Measurements from ENCODE around the gene KLF4. TPM values are rescaled to one million over a fixed set of nuclear protein-coding genes. Genes with fewer than 3 reads are reported as not detected.

KLF4 gene
- total and polyA plus RNA-seq, 2 of the 13 experiments (the other 11 are each of a cell fraction or from before 2014, with no cell fraction given): 0.20 to 0.37 TPM

DNA sequence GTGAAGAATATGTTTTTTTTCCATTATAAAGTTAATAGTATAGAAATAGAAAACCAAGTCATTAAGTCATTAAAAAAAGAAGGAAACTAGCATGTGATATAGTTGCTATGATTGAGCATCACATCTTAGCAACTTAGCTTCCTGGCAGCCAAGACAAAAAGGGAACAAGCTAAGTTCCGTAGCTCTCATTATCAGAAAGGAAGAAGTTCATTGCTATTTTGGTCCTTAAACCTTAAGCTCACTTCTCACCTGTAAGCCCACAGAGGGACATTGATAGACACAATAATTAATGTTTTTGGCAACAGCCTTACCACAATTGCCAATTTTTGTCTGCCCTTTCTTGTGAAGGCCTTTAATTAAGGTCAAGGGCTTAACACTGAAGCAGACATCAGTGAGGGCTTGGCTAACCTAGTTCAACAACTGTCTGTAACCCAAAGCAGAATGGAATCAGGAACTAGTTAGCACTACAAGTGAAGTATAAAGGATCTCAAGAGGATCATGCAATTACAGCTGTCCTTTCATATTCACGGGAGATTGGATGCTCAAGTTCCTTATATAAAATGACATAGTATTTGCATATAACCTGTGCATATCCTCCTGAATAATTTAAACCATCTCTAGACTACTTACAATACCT is 24.0 kb upstream of the KLF4 start:
- Histone ChIP-seq H3K36me3 (replicated peaks in 1 of 2; ENCODE audit: control insufficient read depth in 1 of 2, insufficient read depth in 2 of 2, low read length in 2 of 2) (no peaks in the 10 kb centered on the region), H3K79me2 (ENCODE audit: insufficient read depth, low read length) (no peaks in the 10 kb centered on the region), H3K4me2 (ENCODE audit: low read depth, low read length) (no peak overlapping the region), H3K9me3 (ENCODE audit: low read length) (no peaks in the 10 kb centered on the region), H3K27ac (ENCODE audit: extremely low read length, insufficient read depth, low read length) (no peak overlapping the region), H3K4me3 (replicated peaks in 1 of 3; ENCODE audit: insufficient read depth in 1 of 3, low read depth in 2 of 3, low read length in 3 of 3) (no peak overlapping the region), H3K9ac (ENCODE audit: insufficient read depth, low read depth, low read length) (no peak overlapping the region), H3K27me3 (ENCODE audit: control insufficient read depth in 1 of 2, insufficient read depth in 2 of 2, low read length in 2 of 2) (no peaks in the 10 kb centered on the region), H2AFZ (ENCODE audit: low read length) (no peak overlapping the region), H3K4me1 (ENCODE audit: insufficient read depth, low read length) (no peaks in the 10 kb centered on the region), H4K20me1 (ENCODE audit: insufficient read depth, low read length) (no peaks in the 10 kb centered on the region)
- in situ Hi-C loops (cut with HindIII; ENCODE audit: extremely low pct_ligation_motif_present, low pct_unique_long_range_greater_than_20kb) (no loop called here), intact Hi-C loops (cut with micrococcal nuclease; ENCODE audit: unreplicated experiment) (no loop called here)
- ChIA-PET POLR2A (no interaction called here), CTCF (ENCODE audit: low intra/inter-chr PET ratio, low total read pairs) (no interaction called here)
- no TSS peak for BruUV-seq (replicated peaks)
- FAIRE-seq (no peak), DNase-seq (ENCODE audit: low spot score) (no peak), ATAC-seq (no peak)
- TF ChIP-seq, protein P1, sequence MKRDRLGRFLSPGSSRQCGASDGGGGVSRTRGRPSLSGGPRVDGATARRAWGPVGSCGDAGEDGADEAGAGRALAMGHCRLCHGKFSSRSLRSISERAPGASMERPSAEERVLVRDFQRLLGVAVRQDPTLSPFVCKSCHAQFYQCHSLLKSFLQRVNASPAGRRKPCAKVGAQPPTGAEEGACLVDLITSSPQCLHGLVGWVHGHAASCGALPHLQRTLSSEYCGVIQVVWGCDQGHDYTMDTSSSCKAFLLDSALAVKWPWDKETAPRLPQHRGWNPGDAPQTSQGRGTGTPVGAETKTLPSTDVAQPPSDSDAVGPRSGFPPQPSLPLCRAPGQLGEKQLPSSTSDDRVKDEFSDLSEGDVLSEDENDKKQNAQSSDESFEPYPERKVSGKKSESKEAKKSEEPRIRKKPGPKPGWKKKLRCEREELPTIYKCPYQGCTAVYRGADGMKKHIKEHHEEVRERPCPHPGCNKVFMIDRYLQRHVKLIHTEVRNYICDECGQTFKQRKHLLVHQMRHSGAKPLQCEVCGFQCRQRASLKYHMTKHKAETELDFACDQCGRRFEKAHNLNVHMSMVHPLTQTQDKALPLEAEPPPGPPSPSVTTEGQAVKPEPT (CRISPR knock-in tag; IDR thresholded peaks at IDR 0.05; ENCODE audit: low read depth): no peak
- TF ChIP-seq, protein P2, sequence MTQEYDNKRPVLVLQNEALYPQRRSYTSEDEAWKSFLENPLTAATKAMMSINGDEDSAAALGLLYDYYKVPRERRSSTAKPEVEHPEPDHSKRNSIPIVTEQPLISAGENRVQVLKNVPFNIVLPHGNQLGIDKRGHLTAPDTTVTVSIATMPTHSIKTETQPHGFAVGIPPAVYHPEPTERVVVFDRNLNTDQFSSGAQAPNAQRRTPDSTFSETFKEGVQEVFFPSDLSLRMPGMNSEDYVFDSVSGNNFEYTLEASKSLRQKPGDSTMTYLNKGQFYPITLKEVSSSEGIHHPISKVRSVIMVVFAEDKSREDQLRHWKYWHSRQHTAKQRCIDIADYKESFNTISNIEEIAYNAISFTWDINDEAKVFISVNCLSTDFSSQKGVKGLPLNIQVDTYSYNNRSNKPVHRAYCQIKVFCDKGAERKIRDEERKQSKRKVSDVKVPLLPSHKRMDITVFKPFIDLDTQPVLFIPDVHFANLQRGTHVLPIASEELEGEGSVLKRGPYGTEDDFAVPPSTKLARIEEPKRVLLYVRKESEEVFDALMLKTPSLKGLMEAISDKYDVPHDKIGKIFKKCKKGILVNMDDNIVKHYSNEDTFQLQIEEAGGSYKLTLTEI (CRISPR knock-in tag; conservative IDR thresholded peaks at IDR 0.05): no peak
- no peak for TF ChIP-seq ZKSCAN1 (IDR thresholded peaks at IDR 0.05; ENCODE audit: low read length)
- TF ChIP-seq NFKBIZ (CRISPR knock-in tag; IDR thresholded peaks at IDR 0.05): no peak
- TF ChIP-seq ARNT (IDR thresholded peaks at IDR 0.05): no peak
- TF ChIP-seq SNRNP70 (IDR thresholded peaks at IDR 0.05; ENCODE audit: low read depth, low read length): no peak
- no peak for TF ChIP-seq YEATS2 (CRISPR knock-in tag; IDR thresholded peaks at IDR 0.05; ENCODE audit: borderline replicate concordance)
- TF ChIP-seq, protein P3, sequence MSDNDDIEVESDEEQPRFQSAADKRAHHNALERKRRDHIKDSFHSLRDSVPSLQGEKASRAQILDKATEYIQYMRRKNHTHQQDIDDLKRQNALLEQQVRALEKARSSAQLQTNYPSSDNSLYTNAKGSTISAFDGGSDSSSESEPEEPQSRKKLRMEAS (IDR thresholded peaks at IDR 0.05): no peak
- TF ChIP-seq ZFP90 (CRISPR knock-in tag; IDR thresholded peaks at IDR 0.05; ENCODE audit: borderline replicate concordance): no peak
- TF ChIP-seq HCFC1 (IDR thresholded peaks at IDR 0.05; ENCODE audit: low read depth, low read length): no peak
- no peak for TF ChIP-seq ZNF180 (CRISPR knock-in tag; IDR thresholded peaks at IDR 0.05; ENCODE audit: borderline replicate concordance, low read depth)
- TF ChIP-seq EP300 (IDR thresholded peaks at IDR 0.05; ENCODE audit: low read depth in 2 of 2, low read length in 2 of 2): no peak
- no peak for TF ChIP-seq EP300 (CRISPR knock-in tag; IDR thresholded peaks at IDR 0.05; ENCODE audit: borderline replicate concordance)
- TF ChIP-seq FOXK2 (IDR thresholded peaks at IDR 0.05): no peak
- no peak for TF ChIP-seq GPN1 (CRISPR knock-in tag; IDR thresholded peaks at IDR 0.05; ENCODE audit: borderline replicate concordance)
- TF ChIP-seq, protein P4, sequence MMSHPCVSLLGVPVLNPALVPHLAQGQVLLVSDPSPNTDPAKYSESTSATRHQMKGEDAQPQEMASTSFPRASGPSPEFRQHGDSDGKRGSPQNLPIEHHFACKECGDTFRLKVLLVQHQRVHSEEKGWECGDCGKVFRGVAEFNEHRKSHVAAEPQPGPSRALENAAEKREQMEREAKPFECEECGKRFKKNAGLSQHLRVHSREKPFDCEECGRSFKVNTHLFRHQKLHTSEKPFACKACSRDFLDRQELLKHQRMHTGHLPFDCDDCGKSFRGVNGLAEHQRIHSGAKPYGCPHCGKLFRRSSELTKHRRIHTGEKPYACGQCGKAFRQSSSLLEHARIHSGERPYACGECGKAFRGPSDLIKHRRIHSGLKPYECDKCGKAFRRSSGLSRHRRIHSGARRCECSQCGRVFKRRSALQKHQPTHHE (CRISPR knock-in tag; IDR thresholded peaks at IDR 0.05; ENCODE audit: borderline replicate concordance): no peak
- TF ChIP-seq ZFP36 (IDR thresholded peaks at IDR 0.05; ENCODE audit: borderline replicate concordance, low read depth, low read length, partially characterized antibody): no peak
- TF ChIP-seq ZNF768 (CRISPR knock-in tag; IDR thresholded peaks at IDR 0.05): no peak
- TF ChIP-seq NFYB (CRISPR knock-in tag; IDR thresholded peaks at IDR 0.05): no peak
- no peak for TF ChIP-seq ZSCAN29 (CRISPR knock-in tag; conservative IDR thresholded peaks at IDR 0.05)
- TF ChIP-seq ZNF230 (CRISPR knock-in tag; IDR thresholded peaks at IDR 0.05): no peak
- WGBS (ENCODE audit: low lambda C conversion rate): 44% methylated on average over 2 of the region's 2 CpGs

Data from HepG2 (cell line).